HG02973 (cell line): ENCODE data around the gene HMG20A.

Experiments used
- ATAC-seq: cut with Tn5 transposase; IDR thresholded peaks from one replicate; pipeline ENCODE4 v1.9.1; 2021; ENCODE audit warnings: moderate library complexity; ENCODE audit not compliant: unreplicated experiment

The HMG20A gene

GRCh38 chr15:77473328-77473727 is 52.6 kb downstream of the HMG20A start:
- ATAC-seq = no peak

GRCh38 chr15:77474310-77474988 is 53.8 kb downstream of the HMG20A start:
- ATAC-seq = no peak

DNA sequence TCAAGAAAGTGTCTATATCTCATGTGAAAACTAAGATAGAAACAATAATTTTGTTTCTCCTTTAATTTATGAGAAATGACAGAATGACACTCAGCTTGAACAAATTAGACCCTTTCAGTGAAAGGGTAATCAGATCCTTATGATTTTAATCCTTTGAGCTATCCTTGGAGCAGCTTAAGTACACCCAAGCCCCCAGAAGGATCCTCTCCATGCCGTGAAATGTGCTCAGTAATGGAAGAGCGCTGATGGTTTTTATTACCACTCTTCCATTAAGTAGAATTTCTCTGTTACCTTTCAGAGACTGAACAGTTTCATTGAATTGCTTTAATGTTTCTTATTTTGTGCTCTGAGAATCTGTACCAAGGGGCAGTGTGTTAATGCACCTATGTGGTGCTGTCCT is 54.3 kb downstream of the HMG20A start:
- no peak for ATAC-seq

GRCh38 chr15:77475898-77476297 is 55.2 kb downstream of the HMG20A start:
- no peak for ATAC-seq

DNA sequence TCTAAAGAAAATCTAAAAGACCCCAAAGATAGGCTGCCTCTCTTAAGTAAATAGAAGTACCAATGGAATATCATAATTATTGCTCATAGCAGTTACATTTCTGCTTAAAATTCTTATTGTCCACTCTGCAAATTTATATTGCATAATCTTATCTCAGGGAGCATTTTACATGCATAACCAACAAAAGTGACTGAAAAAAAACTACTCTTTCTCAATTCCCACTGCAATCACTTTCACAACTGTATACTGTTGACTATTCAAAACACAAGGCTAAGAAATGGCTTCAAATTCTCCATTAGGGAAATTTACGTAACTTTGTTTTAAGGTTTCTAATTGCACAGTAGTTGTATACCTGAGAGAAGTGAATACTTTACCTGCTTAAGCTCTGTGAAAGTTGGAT is 56.3 kb downstream of the HMG20A start:
- no peak for ATAC-seq

- no peak for ATAC-seq
Measured at GRCh38 chr15:77478051-77478450, 57.4 kb downstream of the HMG20A start.

- no peak for ATAC-seq
Measured at GRCh38 chr15:77479015-77479414, 58.3 kb downstream of the HMG20A start.

- ATAC-seq = no peak
Measured at GRCh38 chr15:77480859-77481633, 60.4 kb downstream of the HMG20A start.

DNA sequence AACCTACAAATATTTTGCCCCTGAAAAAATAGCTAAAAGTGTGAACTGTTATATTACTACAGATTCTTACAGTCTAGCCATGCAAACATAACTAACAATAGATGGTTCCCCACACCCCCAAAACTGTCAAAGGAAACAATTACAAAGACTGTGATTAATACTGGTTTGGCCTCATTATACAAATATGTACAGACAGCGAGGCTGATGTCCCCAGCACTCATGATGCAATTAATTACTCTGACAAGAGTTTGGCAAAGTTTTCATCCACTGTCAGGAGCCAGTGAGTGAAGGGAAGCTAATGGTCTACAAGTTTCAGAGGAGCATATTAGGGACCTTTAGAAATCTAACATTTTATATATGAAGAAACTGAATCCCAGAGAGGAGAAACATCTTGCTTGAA is 61.0 kb downstream of the HMG20A start:
- ATAC-seq = no peak

DNA sequence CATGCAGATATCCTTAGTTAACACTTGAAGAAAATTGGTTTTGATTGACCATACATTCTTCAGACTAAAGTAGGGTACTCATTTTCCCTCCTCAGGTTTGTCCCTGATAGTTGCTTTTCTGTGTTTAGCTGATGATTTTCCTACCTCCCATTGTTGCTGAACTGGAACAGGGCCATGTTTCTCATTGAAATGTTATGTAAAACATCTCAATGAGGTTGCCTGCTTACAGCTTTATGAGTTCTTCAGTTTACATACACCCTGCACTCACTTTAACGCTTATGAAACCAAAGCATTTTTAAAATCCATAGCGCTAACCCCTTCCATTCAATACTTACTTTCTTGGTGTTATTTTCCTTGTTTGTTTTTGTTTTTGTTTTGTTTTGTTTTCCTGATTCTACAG is 61.9 kb downstream of the HMG20A start:
- ATAC-seq = no peak

DNA sequence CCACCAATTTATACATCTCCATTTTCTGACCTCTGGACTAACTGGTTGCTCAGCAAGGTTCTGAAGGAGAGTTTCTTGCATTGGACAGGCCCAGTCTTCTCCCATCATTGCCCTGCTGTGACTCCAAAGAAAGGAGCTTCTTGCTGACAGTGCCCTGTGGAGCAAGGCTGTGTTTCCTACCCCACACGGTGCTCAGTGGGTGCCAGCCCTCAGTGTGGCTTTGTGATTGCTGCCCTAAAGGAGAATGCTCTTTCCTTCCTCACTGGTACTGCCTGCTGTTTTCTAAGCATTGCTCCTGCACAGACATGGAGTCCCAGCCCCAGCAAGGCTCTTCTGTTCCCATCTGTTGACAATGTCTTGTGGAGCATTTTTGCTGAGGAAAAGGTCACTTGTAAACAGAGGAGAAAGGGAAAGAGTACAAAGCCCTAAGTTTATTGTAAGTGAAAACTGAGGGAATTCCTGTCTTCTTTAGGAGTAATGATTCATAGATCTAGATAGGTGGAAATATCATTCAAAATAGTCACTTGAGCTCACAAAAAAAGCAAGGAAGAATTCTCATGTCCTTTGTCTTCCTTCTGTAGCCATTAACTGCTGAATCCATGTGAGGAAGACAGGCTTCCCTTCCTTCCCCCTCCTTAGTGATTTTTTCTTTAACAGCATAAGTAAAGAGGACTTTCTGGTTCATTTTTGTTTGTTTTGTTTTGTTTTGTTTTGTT is 62.9 kb downstream of the HMG20A start:
- no peak for ATAC-seq

GRCh38 chr15:77484994-77485393 is 64.3 kb downstream of the HMG20A start:
- no peak for ATAC-seq

GRCh38 chr15:77486542-77487468 is 66.1 kb downstream of the HMG20A start:
- ATAC-seq = no peak

- ATAC-seq = no peak
Measured at GRCh38 chr15:77487469-77487842, 66.8 kb downstream of the HMG20A start.

- ATAC-seq = no peak
Measured at GRCh38 chr15:77487888-77488287, 67.2 kb downstream of the HMG20A start.

- ATAC-seq = no peak
Measured at GRCh38 chr15:77489647-77490046, 69.0 kb downstream of the HMG20A start.

GRCh38 chr15:77493324-77493907 is 72.7 kb downstream of the HMG20A start:
- no peak for ATAC-seq

DNA sequence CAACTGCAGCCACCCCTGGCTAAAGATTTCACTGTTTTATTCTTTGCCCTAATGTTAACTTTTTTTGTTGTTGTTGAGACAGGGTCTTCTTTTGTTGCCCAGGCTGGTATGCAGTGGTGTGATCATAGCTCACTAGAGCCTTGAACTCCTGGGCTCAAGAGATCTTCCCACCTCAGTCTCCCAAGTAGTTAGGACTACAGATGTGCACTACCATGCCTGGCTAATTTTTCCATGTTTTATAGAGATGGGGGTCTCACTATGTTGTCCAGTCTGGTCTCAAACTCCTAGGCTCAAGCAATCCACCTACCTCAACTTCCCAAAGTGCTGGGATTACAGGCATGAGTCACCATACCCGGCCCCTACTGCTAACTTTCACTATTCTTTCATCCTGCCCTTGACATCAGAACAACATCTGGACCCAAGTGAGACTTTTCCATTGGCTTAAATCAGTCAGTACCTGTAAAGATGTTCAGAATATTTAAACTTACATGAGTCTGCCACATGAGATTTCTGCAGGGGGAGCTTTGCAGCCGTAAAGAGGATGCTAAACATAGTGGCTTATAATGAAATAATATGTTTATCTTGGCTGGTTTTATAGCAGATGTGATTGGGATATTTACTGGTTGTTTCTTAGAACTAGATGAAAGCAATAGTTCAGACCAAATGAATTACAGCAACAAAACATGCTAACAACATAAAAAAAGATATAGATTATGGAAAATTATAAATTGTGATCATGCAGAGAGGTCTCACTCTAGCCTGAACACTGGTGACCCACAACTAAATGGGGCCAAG is 73.6 kb downstream of the HMG20A start:
- ATAC-seq = no peak

GRCh38 chr15:77494964-77495363 is 74.3 kb downstream of the HMG20A start:
- ATAC-seq = no peak
